Brain pericyte (primary cell): ENCODE measurements around the gene MRPL32.

ENCODE experiments used
- DNase-seq: peaks from one replicate; pipeline ENCODE4 v3.0.0-alpha.2; 2012; ENCODE audit warnings: low read depth, low spot score

Gene MRPL32

GRCh38 chr7:42926204-42926603 lies 6.0 kb upstream of the MRPL32 start:
- no peak for DNase-seq

GRCh38 chr7:42928754-42929153 lies 3.4 kb upstream of the MRPL32 start:
- no peak for DNase-seq

GRCh38 chr7:42929449-42929848 lies 2.7 kb upstream of the MRPL32 start:
- no peak for DNase-seq

GRCh38 chr7:42930889-42931288 lies 1.3 kb upstream of the MRPL32 start:
- no peak for DNase-seq

- no peak for DNase-seq
Observed at GRCh38 chr7:42931447-42931833, 736 bp upstream of the MRPL32 start.

- DNase-seq, result no peak
Observed at GRCh38 chr7:42932811-42933591, 825 bp downstream of the MRPL32 start.

- no peak for DNase-seq
Observed at GRCh38 chr7:42934291-42934690, 2.1 kb downstream of the MRPL32 start.

GRCh38 chr7:42935861-42936260 lies 3.7 kb downstream of the MRPL32 start:
- no peak for DNase-seq

GRCh38 chr7:42939457-42940240 lies 7.5 kb downstream of the MRPL32 start:
- DNase-seq, result no peak

GRCh38 chr7:42940985-42941847 lies 9.0 kb downstream of the MRPL32 start:
- peak; percentile 32 for DNase-seq

- no peak for DNase-seq
Observed at GRCh38 chr7:42945821-42946626, 13.8 kb downstream of the MRPL32 start.

GRCh38 chr7:42946627-42946950 lies 14.4 kb downstream of the MRPL32 start:
- DNase-seq, result no peak

GRCh38 chr7:42947521-42947920 lies 15.3 kb downstream of the MRPL32 start:
- DNase-seq, result no peak

GRCh38 chr7:42950417-42950816 lies 18.2 kb downstream of the MRPL32 start:
- no peak for DNase-seq

GRCh38 chr7:42952328-42952727 lies 20.2 kb downstream of the MRPL32 start:
- DNase-seq, result no peak

- no peak for DNase-seq
Observed at GRCh38 chr7:42953994-42954393, 21.8 kb downstream of the MRPL32 start.

- no peak for DNase-seq
Observed at GRCh38 chr7:42956062-42956461, 23.9 kb downstream of the MRPL32 start.

GRCh38 chr7:42959549-42959948 lies 27.4 kb downstream of the MRPL32 start:
- no peak for DNase-seq

GRCh38 chr7:42960762-42961161 lies 28.6 kb downstream of the MRPL32 start:
- DNase-seq, result no peak

GRCh38 chr7:42961170-42961569 lies 29.0 kb downstream of the MRPL32 start:
- DNase-seq, result no peak

- no peak for DNase-seq
Observed at GRCh38 chr7:42964293-42964692, 32.1 kb downstream of the MRPL32 start.
